Measurements from ENCODE around the gene ACMSD.
"Not testable (repeated sequence)": the region's sequence is repeated elsewhere in the genome, so short reads cannot be mapped to it uniquely, and the experiment has no call there.

ACMSD gene

DNA sequence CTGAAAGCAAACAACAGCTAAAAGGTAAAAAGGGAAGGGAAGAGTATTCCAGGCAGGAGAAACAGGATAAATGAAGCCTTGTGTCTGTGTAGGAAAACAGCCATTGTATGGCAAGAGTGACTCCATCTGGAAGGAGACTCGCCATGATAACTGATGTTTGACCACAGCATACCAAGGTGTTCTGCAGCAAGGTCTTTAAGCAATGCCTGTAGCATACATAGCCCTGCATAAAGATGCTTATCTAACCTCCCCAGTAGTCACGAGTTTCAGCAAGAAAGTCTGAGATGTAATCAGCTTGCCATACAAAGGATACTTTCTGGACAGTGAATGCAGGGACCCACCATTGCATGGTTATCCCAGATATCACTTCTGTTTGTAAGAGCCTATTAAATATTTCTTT is 68.3 kb downstream of the ACMSD start:
- DNase-seq (ENCODE audit: low read depth in 2 of 2), result no peak

DNA sequence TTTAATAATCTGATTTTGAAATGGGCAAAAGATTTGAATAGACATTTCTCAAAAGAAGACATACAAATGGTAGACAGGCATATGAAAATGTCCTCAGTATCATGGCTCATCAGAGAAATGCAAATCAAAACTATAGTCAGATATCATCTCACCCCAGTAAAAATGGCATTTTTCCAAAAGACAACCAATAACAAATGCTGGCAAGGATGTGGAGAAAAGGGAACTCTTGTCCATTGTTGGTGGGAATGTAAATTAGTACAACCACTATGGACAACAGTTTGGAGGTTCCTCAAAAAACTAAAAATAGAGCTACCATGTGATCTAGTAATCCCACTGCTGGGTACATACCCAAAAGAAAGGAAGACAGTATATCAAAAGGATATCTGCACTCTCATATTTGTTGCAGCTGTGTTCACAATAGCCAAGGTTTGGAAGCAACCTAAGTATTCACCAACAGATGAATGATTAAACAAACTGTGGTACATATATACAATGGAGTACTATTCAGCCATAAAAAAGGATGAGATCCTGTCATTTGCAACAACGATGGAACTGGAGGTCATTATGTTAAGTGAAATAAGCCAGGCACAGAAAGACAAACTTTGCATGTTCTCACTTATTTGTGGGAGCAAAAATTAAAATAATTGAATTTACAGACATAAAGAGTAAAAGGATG is 69.2 kb downstream of the ACMSD start:
- not testable (repeated sequence) for DNase-seq (ENCODE audit: low read depth in 2 of 2)

DNA sequence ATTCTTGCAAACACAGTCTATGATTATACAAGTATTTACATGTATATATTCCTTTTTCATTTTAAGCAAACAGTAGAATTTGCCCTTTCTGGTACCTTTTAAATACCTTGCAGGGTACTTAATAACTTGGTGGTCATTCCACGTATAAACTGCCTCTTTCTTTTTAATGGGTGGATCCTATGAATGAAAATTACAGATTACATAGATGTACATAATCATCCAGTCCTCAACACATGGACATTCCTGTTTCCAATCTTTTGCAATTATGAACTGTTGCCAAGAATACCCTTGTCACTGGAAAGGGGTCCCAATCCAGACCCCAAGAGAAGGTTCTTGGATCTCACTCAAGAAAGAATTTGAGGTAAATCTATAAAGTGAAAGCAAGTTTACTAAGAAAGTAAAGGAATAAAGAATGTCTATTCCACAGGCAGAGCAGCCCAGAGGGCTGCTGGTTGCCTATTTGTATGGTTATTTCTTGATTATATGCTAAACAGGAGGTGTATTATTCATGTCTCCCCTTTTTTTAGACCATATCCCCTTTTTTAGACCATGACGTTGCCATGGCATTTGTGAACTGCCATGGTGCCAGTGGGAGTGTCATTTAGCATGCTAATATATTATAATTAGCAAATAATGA is 72.5 kb downstream of the ACMSD start:
- no peak for DNase-seq (ENCODE audit: low read depth in 2 of 2)

DNA sequence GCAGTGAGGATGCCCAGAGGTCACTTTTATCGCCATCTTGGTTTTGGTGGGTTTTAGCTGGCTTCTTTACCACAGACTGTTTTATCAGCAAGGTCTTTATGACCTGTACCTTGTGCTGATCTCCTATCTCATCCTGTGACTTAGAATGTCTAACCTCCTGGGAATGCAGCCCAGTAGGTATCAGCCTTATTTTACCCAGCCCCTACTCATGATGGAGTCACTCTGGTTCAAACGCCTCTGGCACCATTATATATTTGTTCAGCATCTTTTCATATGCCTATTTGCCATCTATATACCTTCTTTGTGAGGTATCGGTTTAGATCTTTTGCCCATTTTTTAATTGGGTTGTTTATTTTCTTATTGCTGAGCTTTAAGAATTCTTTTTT is 73.0 kb downstream of the ACMSD start:
- no peak for DNase-seq (ENCODE audit: low read depth in 2 of 2)

DNA sequence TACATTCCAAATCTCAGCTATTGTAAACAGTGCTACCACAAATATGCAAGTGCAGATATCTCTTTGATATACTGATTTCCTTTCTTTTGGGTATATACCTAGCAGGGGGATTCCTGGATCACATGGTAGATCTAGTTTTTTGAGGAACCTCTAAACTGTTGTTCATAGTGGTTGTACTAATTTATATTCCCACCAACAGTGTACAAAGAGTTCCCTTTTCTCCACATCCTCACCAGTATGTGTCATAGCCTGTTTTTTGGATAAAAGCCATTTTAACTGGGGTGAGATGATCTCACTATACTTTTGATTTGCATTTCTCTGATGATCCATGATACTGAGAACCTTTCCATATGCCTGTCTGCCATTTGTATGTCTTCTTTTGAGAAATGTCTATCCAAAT is 73.9 kb downstream of the ACMSD start:
- peak in 1 of 2 experiments; percentile 4 for DNase-seq (ENCODE audit: low read depth in 2 of 2)

DNA sequence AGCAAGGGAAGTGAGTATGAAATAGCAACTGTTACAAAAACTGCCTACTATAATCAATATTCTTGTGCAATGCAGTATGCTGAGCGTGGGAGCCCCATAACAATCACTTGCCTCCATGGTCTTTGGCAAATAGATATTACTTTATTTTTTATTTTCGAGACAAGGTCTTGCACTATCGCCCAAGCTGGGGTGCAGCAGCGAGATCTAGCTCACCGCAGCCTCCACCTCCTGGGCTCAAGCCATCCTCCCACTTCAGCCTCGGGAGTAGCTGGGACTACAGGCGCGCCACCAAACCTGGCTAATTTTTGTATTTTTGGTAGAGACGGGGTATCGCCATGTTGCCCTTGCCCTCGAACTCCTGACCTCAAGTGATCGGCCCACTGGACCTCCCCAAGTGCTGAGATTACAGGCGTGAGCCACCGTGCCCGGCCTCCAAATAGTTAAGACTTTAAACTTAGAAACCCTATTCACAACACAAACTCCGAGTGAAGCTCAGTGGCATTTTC is 79.0 kb downstream of the ACMSD start:
- no peak for DNase-seq (ENCODE audit: low read depth in 2 of 2)

DNA sequence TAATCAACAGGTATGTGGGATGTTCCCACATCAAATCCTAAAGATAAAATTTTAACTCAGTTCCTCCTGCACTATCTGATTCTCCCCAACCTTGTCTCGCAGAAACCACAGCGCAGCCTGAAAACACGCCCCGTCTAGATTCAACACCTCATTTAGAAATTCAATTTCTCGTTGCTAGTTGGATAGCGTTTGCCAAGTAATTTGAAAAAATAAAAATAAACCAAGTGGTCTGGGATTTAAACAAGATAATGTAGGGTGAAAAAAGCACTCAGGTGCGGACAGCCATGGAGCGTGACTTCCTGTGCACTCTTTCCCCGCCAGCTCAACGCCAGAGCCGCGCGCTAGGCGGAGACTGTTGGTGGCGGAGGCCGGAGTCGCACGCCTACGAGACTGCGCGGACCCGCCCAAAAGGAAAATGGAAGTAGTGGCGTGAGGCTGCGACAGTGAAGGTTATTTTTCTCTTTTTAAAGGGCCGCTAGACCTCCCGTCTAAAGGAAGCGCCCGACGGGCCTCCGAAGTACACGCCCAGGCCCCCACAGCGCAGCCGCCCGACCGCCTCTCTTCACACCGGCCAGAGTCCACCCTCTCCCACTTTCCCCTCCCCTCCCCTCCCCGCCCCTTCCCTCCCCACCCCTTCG is 79.6 kb downstream of the ACMSD start:
- DNase-seq (ENCODE audit: low read depth in 2 of 2), result no peak

DNA sequence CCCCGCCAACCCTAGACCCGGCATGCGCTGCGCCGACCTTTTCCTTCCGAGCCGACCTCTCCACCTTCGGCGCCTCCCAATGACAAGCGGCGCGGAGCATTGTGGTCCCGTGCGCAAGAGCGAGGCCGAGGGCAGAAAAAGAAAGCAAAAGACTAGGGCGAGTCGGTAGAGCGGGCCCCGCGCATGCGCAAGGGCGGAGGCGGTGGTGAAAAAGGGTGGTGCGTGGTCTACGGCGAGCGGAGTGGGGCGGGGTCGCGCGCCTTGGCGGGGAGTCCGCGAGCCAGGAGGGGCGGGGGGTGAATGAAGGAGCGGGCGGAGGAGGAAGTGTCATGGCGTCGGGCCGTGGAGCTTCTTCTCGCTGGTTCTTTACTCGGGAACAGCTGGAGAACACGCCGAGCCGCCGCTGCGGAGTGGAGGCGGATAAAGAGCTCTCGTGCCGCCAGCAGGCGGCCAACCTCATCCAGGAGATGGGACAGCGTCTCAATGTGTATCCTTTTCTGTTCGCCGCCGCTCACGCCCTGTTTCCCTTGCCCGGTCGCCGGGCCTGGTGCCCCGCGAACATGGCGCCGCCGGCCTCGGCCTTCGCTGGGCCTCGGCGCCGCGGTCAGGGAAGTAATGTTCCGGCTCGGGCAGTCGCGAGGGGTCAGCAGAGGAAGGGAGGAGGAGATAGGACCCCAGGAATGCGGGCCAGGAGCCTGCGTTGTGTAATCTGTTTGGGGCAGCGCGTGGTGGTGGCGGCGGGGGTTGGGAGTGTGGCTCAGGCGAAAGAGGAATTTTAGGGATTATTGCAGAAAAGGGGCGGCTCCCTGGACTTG is 80.3 kb downstream of the ACMSD start, which contains the start of gene CCNT2:
Gene CCNT2, plus strand, starts transcription at position 297 of the 815 bp plus-strand sequence. Its CDS starts 33 bp downstream, at position 330.
- peak; percentile 99 for DNase-seq (ENCODE audit: low read depth in 2 of 2)

DNA sequence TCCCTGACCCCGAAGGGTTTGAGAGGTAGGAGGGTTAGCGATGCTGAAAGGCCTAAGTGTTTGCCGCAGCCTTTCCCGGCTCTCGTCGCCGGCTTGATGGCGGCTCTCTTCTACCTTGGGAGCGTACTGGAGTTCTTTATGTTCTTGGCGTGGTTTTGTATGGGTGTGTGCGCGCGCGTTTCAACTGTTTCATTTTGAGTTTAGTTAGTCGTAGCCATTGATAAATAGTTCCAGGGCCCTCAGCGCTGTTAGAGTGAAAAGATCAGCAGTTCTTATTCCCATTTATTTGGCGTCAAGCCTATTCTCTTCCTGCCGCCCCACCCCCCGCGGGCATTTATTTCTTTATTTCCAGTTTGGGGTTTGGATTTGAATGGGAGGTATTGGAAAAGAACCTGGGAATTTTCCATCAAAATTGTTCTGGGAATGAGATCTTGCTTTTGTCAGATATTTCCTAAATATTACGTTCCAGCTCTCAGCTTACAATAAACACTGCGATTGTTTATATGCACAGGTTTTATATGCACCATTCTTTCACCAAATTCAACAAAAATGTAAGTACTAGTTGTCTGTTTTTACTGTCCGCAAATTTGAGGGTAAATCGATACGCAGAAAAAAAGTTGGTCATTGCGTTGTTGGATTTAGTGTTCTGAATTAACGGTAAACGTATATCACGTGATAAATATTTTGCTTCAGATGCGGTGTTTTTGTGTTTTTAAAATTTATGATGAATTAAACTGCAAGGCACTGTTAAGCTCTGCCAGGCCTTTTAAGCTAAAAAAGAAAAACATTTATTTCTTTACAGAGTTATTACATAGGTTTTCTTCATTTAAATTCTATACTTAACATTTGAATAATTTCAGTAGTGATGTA is 81.2 kb downstream of the ACMSD start:
- peak in 1 of 2 experiments; percentile 3 for DNase-seq (ENCODE audit: low read depth in 2 of 2)

DNA sequence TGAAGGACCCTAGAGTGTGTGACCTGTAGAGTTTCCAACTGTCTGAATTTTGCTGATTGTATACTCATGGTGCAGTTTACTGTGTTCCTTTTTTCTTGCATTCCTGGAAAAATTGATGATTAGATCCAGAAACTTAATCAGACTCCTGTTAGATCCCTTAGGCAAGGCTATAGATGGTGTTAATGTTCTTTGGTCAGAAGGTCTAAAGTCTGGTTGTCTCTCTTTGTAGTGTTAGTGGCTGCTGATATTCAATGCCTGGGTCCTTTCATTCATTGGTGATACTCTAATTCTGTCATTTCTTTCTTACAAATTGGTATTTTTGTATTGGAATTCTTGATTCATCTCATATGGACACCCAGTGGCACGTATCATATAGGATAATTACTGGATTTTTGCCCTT is 86.5 kb downstream of the ACMSD start:
- DNase-seq (ENCODE audit: low read depth in 2 of 2), result no peak

DNA sequence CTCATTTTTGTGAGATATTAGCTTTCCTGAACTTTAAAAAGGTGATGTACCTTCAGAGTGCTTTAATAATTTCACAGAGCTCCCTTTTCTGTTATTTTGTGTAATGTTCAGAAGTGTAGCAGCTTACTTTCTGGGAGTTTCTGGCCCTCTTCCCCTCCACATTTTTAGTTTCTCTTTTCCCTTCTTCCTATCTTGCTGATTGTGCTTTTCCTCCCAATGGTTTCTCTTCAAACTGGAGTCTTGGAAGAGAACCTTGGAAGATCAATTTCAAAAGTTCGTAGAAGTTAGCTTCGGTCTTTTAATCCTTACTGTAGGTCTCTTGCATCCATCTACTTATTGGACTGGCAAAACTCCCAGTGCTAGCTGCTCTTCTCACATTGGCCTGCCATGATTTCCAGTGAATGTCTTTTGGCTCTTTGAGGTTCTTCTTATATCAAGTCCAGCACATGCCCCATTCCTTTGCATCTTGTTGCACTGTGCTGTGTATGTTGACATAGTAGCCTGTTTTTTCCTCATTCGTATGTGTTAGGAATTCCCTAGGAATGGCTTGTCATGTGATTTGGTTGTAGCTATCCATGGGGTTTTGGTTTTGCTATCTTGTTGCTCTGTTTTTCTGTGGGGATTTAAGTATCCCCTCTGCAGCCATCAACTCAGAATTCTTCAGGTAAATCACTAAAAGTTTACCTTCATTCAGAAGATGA is 88.0 kb downstream of the ACMSD start:
- peak in 1 of 2 experiments; percentile 3 for DNase-seq (ENCODE audit: low read depth in 2 of 2)

DNA sequence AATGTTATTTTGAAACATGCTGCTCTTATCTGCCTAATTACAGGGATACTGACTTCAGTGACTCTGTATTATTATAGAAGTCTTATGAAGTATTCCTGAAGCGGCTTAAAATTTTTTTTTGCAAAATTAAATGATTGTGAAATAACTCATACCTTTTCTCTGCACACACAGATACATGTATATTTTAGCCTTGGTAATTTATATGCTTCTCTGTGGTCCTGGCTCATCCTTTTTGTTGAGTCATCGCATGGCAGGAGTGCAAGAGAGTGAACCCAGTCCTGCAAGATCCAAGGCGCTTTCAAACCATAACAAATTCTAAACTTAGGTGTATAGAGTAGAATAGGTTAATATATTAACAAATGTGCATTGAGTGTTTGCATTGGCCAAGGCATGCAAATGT is 88.8 kb downstream of the ACMSD start:
- peak in 1 of 2 experiments; percentile 16 for DNase-seq (ENCODE audit: low read depth in 2 of 2)

DNA sequence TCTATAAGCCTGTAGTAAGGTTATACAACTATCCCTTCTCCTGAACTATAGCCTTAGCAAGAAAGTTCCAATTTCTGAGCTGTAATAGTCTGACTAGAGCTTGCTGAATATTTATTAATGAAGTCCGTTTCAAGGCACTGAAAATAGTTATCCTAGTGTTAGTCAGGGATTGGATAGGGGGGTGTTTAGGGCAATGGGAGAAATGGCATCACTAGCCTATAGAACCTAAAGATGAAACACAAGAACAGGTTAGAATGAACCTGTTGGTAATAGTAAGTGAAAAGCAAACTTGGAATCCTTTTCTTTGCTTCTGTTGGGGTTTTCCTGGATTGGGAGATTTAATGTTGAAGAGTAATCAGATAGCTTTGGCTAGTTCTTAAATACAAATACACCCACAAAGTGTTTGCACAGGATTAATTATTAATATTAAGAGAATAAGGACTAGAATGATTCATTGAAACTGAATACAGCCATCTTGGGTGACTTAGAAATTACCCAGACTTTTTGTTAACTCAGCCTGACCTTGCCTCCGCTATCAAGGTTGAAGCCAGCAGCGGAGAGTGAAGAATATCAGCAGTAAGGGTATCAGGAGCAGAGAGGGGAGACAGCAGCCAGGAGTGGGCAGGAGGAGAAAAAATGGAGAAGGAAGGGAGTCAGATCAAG is 94.6 kb downstream of the ACMSD start:
- DNase-seq (ENCODE audit: low read depth in 2 of 2), result no peak

DNA sequence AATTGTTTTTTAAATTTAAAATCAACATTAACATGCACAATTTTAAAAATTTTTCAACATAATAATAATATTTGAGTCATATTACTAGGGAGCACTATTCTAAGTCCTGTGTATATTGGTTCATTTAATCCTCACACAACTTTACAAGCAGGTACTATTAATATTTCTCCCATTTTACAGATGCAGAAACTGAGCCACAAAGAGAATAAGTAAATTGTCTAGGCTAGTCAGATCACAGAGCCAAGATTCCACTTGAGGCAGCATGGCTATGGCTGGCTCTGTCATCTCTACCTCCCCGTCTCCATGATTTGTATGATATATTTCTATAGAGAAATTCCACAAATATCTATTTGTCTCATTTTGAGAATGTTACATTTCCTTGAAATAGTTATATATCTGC is 95.3 kb downstream of the ACMSD start:
- no peak for DNase-seq (ENCODE audit: low read depth in 2 of 2)

DNA sequence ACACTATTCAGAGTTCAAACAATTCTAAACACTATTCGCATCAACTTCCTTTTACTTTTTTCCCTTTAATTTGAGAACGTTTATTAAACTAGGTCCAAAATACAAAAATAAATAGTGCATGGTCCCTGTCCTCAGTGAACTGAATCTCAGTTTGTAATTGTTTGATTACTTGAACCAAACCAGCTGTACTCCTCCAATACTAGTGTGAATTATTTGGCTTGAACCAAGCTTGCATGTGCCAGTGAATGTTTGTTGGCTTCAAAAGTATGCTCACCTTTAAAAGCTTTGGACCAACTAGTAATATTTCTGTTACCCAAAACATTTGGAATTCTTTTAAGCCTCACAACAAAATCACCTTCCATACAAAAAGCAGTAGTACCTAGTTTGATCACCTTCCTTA is 95.7 kb downstream of the ACMSD start:
- DNase-seq (ENCODE audit: low read depth in 2 of 2), result no peak

DNA sequence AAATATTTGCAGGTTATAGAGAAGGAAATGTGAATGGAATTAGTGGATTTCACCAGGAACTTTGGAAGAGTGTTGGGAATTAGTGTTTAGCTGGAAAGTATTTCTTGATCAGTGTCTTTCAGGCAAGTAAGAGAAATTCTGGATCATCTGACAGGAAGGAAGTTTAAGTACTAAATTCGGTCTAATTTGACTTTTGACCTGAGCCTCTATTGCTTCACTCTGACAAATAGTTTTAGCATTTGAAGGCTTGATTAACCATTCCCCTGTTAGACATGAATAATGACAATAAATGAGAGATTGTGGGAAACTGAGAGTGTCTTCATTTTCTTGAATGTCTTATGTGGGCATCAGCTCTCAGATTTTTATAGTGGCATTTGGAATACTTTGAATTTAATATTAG is 96.2 kb downstream of the ACMSD start:
- no peak for DNase-seq (ENCODE audit: low read depth in 2 of 2)

DNA sequence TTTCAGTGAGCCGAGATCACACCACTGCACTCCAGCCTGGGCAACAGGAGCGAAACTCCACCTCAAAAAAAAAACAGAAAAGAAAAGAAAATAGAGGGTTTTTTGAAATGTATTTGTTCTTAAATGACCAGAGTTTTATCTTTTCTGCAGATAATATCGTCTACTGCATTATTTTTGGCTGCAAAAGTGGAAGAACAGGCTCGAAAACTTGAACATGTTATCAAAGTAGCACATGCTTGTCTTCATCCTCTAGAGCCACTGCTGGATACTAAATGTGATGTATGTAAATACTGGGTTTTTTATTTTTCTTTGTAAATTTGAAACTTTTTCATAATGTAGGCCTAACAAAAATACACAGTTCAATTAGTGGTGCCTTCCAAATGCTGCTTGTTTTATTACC is 98.3 kb downstream of the ACMSD start:
- DNase-seq (ENCODE audit: low read depth in 2 of 2), result no peak

DNA sequence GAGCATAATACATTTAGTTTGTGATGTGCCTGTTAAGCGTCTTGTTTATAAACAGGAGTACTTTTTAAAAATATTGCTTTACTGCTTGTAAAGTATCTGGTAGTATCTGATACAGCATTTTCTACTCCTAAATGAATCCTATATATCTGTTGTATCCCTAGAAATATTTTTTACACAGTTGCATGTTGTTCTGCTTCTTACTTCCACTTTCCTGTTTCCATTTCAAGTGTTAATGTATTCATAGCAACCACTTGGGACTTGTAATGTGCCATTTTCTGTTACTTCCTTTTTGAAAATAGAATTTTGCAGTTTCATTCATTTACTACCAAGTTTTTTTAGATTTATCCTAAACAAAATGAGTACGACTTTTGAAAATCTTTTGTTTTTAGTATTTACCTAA is 105.1 kb downstream of the ACMSD start:
- DNase-seq (ENCODE audit: low read depth in 2 of 2), result no peak

DNA sequence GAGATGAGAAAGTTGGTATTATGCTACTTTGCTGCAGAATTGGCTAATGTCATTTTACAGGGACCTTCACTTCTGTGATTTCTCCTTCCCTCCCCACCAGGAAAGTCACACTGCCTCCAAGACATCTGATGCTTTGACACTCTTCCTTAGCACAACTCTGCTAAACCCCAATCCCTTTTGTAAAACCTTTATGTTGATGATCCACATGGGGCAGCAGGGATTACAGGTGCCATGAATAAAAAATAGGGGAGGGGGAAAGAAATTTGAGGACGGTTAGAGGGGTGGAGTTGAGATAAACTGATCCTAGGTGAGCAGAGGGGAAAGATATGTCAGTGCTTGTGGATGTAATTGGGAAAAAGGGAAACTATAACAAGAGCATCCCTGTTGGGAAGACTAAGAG is 106.6 kb downstream of the ACMSD start:
- DNase-seq (ENCODE audit: low read depth in 2 of 2), result no peak

DNA sequence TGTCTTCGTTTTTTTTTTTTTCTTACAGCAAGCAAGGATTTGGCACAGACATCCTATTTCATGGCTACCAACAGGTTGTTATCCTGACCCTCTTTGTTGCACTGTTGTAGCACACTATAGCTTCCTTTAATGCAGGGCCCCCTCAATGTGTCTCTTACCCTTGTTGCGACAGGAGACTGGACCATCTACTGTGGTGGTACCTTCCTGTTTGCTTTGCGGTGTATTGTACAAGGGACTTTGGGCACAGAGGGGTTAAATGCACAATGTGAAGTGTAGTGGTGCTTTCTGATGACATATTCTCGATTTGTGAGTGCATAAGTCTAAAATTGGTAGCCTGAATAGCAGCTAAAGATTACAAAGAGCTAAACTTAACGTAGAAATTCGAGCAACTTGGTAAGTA is 107.7 kb downstream of the ACMSD start:
- no peak for DNase-seq (ENCODE audit: low read depth in 2 of 2)
